Activated CD4-positive, alpha-beta T cell treated with anti-CD3 and anti-CD28 coated beads for 4 hours (primary cell): ENCODE data around the gene PYROXD2.

ENCODE experiments used
- DNase-seq, 2 donors: peaks; one replicate each; pipeline ENCODE4 v3.0.0-alpha.2; 2020

PYROXD2 gene

GRCh38 chr10:98414932-98415730, at the start of gene PYROXD2:
Gene PYROXD2, minus strand, starts transcription at chr10:98415182. Its CDS starts 47 bp downstream, at chr10:98415135.
- DNase-seq: peak in 1 of 2 donors; percentile 26

- no peak for DNase-seq
Measured at GRCh38 chr10:98463976-98464754, 49.2 kb upstream of the PYROXD2 start.

GRCh38 chr10:98463016-98463415, 48.0 kb upstream of the PYROXD2 start:
- no peak for DNase-seq

- DNase-seq: no peak
Measured at GRCh38 chr10:98461500-98461842, 46.5 kb upstream of the PYROXD2 start.

GRCh38 chr10:98460837-98461499, 46.0 kb upstream of the PYROXD2 start:
- no peak for DNase-seq

GRCh38 chr10:98458809-98459784, 44.1 kb upstream of the PYROXD2 start:
- DNase-seq: no peak

GRCh38 chr10:98457721-98458120, 42.7 kb upstream of the PYROXD2 start:
- DNase-seq: no peak

GRCh38 chr10:98456686-98457482, 41.9 kb upstream of the PYROXD2 start:
- DNase-seq: no peak

GRCh38 chr10:98456043-98456570, 41.1 kb upstream of the PYROXD2 start:
- no peak for DNase-seq

GRCh38 chr10:98453729-98454128, 38.7 kb upstream of the PYROXD2 start:
- DNase-seq: no peak

- no peak for DNase-seq
Measured at GRCh38 chr10:98450618-98451017, 35.6 kb upstream of the PYROXD2 start.

GRCh38 chr10:98449287-98449686, 34.3 kb upstream of the PYROXD2 start:
- DNase-seq: no peak

GRCh38 chr10:98446661-98447221, 31.8 kb upstream of the PYROXD2 start, which contains the start of gene HPS1:
Gene HPS1, minus strand, starts transcription at chr10:98446935. Its CDS starts 3,695 bp downstream, at chr10:98443240.
- DNase-seq: peak; percentile 77 to 81

GRCh38 chr10:98446151-98446660, 31.2 kb upstream of the PYROXD2 start:
- DNase-seq: peak; percentile 33 to 41

GRCh38 chr10:98445200-98445812, 30.3 kb upstream of the PYROXD2 start:
- DNase-seq: no peak

GRCh38 chr10:98444314-98445006, 29.5 kb upstream of the PYROXD2 start:
- DNase-seq: no peak

- DNase-seq: no peak
Measured at GRCh38 chr10:98438715-98439114, 23.7 kb upstream of the PYROXD2 start.

GRCh38 chr10:98436704-98437103, 21.7 kb upstream of the PYROXD2 start:
- DNase-seq: no peak

- DNase-seq: no peak
Measured at GRCh38 chr10:98435178-98435577, 20.2 kb upstream of the PYROXD2 start.
